ENCODE measurements around the gene PCGF5. TPM values are rescaled to one million over a fixed set of nuclear protein-coding genes. Genes with fewer than 3 reads are reported as not detected.

PCGF5 gene
- total RNA-seq, 2 donors from 2014 or later = 35.7 to 41.3 TPM

GRCh38 chr10:91294134-91294906 lies 73.9 kb downstream of the PCGF5 start:
- intact Hi-C loops (cut with DNase I) = no loop called here

GRCh38 chr10:91295346-91295745 lies 74.9 kb downstream of the PCGF5 start:
- Histone ChIP-seq H3K36me3 (no peaks in the 10 kb centered on the region), H3K4me3 (no peak overlapping the region), H3K4me1 (replicated peaks) (no peaks in the 10 kb centered on the region), H3K9me3 (no peaks in the 10 kb centered on the region), H3K27ac (no peak overlapping the region), H3K27me3 (replicated peaks; ENCODE audit: insufficient read depth) (no peaks in the 10 kb centered on the region)
- WGBS = 73% methylated on average over 6 of the region's 6 CpGs
- no peak for DNase-seq (ENCODE audit: low spot score)
- intact Hi-C loops (cut with DNase I) = loop anchor here (5.0 kb wide), 4 partner anchors 72 to 342 kb away; no protein-coding TSS in a partner anchor
- no peak for TF ChIP-seq POLR2AphosphoS5 (IDR thresholded peaks at IDR 0.05)
- no peak for TF ChIP-seq CTCF (IDR thresholded peaks at IDR 0.05)

More at GRCh38 chr10:91294134-91294906, 73.9 kb downstream of the PCGF5 start:
- H3K4me3 ChIP-seq = no peak overlapping the region
- no peaks in the 10 kb centered on the region for H3K36me3 ChIP-seq
- no peaks in the 10 kb centered on the region for H3K4me1 ChIP-seq (replicated peaks)
- no peak for DNase-seq (ENCODE audit: low spot score)
- TF ChIP-seq CTCF (IDR thresholded peaks at IDR 0.05) (no peak), POLR2AphosphoS5 (IDR thresholded peaks at IDR 0.05) (no peak), POLR2A (IDR thresholded peaks at IDR 0.05) (no peak)
- H3K27ac ChIP-seq = no peak overlapping the region
- 51% methylated on average over 3 of the region's 3 CpGs for WGBS
- H3K9me3 ChIP-seq = no peaks in the 10 kb centered on the region
- H3K27me3 ChIP-seq (replicated peaks; ENCODE audit: insufficient read depth) = no peaks in the 10 kb centered on the region

- 45% methylated on average over 2 of the region's 2 CpGs for WGBS
- H3K9me3 ChIP-seq = no peaks in the 10 kb centered on the region
Observed at GRCh38 chr10:91296471-91296870, 76.0 kb downstream of the PCGF5 start.

GRCh38 chr10:91298224-91298871 lies 77.9 kb downstream of the PCGF5 start:
- H3K36me3 ChIP-seq = no peaks in the 10 kb centered on the region
- TF ChIP-seq CTCF (IDR thresholded peaks at IDR 0.05) (peak; percentile 88 to 95 (median 90)), POLR2AphosphoS5 (IDR thresholded peaks at IDR 0.05) (peak; percentile 79), POLR2A (IDR thresholded peaks at IDR 0.05) (no peak)
- H3K4me3 ChIP-seq = peak overlapping the region in 1 of 2 donors; percentile 24
- H3K9me3 ChIP-seq = no peaks in the 10 kb centered on the region
- WGBS = 2% methylated on average over 23 of the region's 23 CpGs
- H3K27ac ChIP-seq = peak overlapping the region in 1 of 2 donors; percentile 20
- no peaks in the 10 kb centered on the region for H3K27me3 ChIP-seq (replicated peaks; ENCODE audit: insufficient read depth)
- peak; percentile 74 for DNase-seq (ENCODE audit: low spot score)
- intact Hi-C loops (cut with DNase I) = loop anchor here (5.0 kb wide), 4 partner anchors 69 to 339 kb away; no protein-coding TSS in a partner anchor
- no peaks in the 10 kb centered on the region for H3K4me1 ChIP-seq (replicated peaks)

More at GRCh38 chr10:91296471-91296870, 76.0 kb downstream of the PCGF5 start:
- Histone ChIP-seq H3K4me3 (no peak overlapping the region), H3K36me3 (no peaks in the 10 kb centered on the region), H3K27ac (no peak overlapping the region), H3K4me1 (replicated peaks) (no peaks in the 10 kb centered on the region), H3K27me3 (replicated peaks; ENCODE audit: insufficient read depth) (no peaks in the 10 kb centered on the region)
- DNase-seq (ENCODE audit: low spot score) = no peak
- intact Hi-C loops (cut with DNase I) = loop anchor here (5.0 kb wide), 4 partner anchors 71 to 341 kb away; no protein-coding TSS in a partner anchor
- TF ChIP-seq POLR2AphosphoS5 (IDR thresholded peaks at IDR 0.05) (no peak), CTCF (IDR thresholded peaks at IDR 0.05) (no peak), POLR2A (IDR thresholded peaks at IDR 0.05) (no peak)
